Activated naive CD4-positive, alpha-beta T cell treated with anti-CD3 and anti-CD28 coated beads, Interleukin-2, amount 50 U/mL, for 16 hours (primary cell): Measurements from ENCODE around the gene CAPN13.

Source experiments
- DNase-seq: peaks from one replicate; pipeline ENCODE4 v3.0.0-alpha.2; 2020

The CAPN13 gene

GRCh38 chr2:30784682-30785081 lies 22.6 kb downstream of the CAPN13 start:
- DNase-seq: no peak

GRCh38 chr2:30781961-30782533 lies 25.2 kb downstream of the CAPN13 start:
- no peak for DNase-seq

DNA sequence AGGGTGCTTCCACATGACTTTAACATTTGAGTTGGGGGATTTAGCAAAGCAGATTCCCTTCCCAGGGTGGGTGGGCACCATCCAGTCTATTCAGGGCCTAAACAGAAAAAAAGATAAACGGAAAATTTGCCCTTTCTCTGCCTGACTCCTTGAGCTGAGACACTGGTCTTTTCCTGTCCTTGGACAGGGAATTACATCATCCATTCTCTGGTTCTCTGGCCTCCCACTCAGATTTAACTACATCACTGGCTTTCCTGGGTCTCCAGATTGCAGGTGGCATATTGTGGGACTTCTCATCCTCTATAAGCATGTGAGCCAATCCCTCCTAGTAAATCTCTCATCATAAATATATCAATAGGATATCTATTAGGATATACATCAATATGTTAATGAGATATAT lies 25.8 kb downstream of the CAPN13 start:
- no peak for DNase-seq

GRCh38 chr2:30780776-30781330 lies 26.4 kb downstream of the CAPN13 start:
- no peak for DNase-seq

DNA sequence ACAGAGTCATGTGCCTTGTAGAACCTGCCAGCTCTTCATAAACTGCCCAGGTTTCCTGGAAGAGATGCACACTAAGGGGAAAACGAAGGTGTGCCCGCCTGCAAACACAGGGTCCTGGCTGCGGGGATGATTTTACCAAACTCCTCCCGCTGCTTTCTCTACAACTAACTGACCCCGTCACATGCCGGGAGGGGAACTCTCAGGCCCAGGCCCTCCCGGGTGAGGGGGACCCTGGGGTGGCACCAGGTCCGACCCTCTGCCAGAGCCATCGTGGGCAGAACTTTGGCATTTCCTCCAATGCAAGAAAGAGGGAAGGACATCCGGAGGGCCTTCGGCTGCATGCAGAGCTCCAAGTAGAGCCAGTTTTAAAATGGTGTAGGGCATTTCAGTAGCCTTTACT lies 28.6 kb downstream of the CAPN13 start:
- no peak for DNase-seq

DNA sequence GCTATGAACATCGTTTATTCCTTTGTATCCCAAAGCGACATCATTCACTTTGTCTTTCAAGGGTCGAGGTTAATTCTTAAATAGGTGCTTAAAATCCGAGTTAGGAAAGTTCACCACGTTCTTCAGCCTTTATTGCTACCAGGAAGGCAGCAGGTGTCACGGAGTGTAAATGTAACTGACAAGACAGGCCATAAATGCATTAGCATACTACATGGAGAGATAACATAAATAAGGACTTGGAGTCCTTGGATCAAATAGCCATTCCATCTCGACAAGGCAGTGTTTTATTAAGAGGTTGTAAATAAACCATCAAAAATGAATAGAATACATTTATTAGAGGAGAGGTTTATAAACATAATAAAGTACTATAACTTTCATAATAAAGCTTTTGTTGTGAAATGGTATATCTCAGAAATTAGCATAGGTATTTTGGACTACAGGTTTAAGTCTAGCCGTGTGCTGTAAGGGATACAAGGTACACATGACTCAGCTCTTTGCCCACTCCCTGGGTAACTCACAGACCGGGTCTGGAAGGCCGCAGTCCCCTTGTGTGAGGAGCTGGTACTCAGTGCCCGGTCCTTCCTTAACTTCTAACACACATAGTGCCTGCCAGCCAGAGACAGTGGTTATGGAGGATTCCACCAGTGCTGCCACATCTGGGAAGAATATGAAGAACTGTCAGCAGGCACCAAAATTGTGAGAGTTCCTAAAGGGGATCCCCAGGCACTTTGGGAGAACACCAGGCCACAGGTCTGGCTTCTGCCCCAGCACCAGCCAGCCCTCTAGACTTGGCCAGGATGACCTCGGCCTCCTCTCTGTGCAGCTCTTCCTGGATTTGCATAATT lies 29.4 kb downstream of the CAPN13 start:
- no peak for DNase-seq

GRCh38 chr2:30776831-30777635 lies 30.2 kb downstream of the CAPN13 start:
- DNase-seq: no peak

GRCh38 chr2:30775833-30776232 lies 31.4 kb downstream of the CAPN13 start:
- DNase-seq: no peak

DNA sequence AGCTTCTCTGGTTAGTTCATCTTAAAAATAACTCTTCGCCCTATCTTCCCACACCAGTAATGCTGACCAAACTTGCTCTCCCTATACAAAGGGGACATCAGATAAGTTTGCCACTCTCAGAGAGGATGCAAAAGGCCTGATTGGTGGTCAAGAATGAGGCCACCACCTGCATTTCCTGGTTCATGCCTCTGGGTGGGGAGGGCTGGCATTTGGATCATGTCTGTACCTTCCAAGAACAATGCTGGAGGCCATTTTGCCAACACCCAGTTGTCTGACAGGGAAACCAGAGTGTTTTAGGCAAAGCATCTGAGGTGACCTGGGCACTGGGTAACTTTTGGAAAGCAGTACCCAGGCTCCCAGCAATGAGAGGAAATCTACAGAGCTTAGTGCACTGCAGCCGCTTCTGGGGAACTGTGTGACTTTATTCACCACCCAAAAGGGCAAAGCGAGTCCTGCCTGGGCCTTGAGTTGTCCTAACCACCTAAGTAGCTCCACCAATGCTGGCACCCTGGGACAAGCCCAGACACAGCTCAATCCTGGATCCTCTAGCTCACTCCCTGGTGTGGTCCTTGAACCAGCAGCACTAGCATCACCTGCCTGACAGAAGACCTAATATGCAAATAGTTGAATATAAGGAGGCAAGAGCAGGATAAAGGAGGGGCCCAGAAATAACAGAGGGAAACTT lies 35.1 kb downstream of the CAPN13 start:
- no peak for DNase-seq

DNA sequence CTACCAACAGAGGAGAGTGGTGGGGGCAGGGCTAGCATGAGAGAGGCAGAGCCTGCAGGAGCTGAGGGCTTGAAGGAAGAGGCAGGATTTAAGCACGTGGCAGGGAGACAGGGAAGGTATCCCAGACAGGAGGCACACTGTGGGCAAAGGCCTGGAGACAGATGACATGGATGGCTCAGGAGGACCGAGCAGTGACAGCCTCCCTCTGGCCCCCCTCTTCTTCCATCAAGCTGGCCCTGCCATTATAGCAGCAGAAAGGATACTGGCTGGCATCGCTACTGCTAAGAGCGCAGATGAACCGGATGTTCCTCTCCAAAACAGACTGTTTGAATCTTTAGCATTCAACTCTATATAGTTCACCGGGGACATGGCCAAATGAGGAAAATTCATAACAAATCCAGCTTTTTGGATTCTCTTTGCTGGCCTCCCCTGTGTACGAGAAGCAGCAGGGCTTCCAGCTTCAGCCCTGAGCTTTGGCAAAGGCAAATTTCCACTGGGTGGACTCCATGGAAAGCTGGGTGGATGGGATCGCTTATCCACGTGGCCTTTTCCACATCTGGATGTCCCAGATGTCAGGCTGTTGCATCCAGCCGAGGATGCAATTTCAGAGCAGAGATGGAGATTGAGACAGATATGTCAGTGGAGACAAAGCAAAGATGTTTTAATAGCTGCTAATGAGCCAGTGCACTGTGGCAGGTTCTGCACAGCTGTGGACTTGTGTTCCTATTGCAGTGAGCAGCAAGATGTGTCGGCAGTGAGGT lies 36.2 kb downstream of the CAPN13 start:
- DNase-seq: no peak

GRCh38 chr2:30769891-30770462 lies 37.3 kb downstream of the CAPN13 start:
- no peak for DNase-seq

GRCh38 chr2:30769481-30769780 lies 37.8 kb downstream of the CAPN13 start:
- DNase-seq: no peak

GRCh38 chr2:30768708-30769480 lies 38.4 kb downstream of the CAPN13 start:
- no peak for DNase-seq

GRCh38 chr2:30768036-30768686 lies 39.1 kb downstream of the CAPN13 start:
- no peak for DNase-seq

DNA sequence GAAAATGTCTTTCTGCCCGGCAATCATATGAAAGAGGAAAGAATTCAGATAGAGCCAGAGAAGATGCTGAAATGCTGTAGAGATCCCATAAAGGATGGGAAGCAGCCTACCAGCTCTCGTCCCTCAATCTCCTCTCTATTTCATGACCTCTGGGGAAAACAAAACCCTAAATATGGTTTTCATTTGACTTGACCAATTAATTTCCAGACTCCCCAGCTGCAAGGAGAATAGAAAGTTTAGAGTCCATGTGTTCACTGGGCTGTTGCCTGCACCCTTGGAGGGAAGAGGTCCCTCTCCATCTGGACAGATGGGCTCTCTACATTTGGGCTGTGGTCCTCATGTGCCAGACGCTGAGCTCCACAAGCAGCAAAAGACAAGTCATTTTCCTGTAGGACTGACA lies 40.6 kb downstream of the CAPN13 start:
- no peak for DNase-seq

DNA sequence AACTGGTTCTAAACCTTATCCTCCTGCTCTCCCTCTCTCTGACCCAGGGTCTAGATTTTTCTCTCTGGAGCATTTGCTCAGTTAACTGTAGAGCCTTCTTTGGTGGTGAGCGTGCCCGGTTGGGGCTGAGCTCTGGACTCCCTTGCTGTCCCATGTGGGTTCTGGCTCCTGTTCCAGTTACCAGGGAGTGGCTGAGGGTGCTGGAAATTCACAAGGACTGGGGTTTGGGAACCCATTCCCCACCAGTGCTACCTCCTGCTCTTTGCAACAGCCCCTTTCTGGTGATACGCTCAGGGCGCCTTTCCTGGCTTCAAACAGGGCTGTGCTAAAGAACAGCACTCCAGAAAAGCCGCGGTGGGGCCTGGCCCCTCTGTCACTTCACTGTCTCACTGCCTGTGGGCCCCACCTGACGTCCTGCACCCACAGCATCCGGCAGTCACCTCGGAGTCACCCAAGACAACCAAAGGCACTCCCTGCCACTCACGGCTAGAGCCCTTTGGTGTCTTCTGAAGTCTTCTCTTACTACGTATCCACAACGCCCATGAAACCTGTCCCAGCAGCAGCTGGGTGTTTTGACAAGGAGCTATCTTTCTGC lies 41.3 kb downstream of the CAPN13 start:
- no peak for DNase-seq

- DNase-seq: no peak
Observed at GRCh38 chr2:30765191-30765590, 42.1 kb downstream of the CAPN13 start.

DNA sequence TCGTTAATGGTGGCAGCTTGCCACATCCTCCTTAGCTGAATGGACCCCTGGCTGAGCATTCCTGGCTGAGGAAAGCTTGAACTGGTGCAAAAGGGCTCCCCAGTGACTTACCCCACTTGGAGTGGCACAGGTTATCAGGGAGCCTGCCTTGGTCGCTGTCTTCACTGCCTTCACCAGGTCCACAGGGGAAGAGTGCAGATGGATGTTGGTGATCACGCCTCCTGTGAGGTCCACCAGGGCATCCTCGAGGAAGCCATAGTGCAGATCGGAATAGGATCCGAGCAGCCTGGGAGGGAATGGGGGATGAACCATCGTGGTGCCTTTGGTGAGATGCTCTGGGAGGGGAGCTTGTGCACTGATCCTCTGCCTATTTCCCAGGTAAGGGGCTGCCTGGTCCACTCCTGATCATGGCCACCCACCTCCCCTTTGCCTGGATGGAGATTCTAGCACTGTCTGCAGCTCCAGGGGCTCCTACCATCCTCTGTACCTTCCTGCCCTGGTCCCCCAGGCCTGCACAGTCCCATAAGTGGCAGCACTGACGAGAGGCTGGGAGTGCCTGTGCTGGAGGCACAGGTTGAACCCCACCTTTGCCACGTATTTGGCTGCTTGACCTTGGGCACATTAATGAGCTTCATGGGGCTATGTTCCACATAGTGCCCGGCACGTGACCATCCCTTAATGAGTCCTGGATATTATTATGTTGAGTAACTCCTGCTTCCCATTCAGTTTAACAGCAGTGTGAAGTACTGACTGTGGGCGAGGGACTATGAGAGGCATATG lies 43.0 kb downstream of the CAPN13 start:
- DNase-seq: no peak

GRCh38 chr2:30763151-30763660 lies 44.0 kb downstream of the CAPN13 start:
- DNase-seq: no peak
